Mesothelial cell of epicardium (in vitro differentiated cells): ENCODE data around the gene TLCD1. TPM values are rescaled to one million over a fixed set of nuclear protein-coding genes. Genes with fewer than 3 reads are reported as not detected.

Experiments
- DNase-seq, 2 experiments: peaks; one replicate each; pipeline ENCODE4 v3.0.0; 2021; ENCODE audit warnings: low spot score in 2 of 2; ENCODE audit not compliant: unreplicated experiment in 2 of 2
- H3K27ac Mint-ChIP-seq: 2 replicates; pipeline ENCODE4 v1.8.0; 2021; ENCODE audit warnings: mixed read lengths
- H3K27me3 Mint-ChIP-seq: 2 replicates; pipeline ENCODE4 v1.8.0; 2021; ENCODE audit warnings: low read depth, mixed read lengths
- H3K36me3 Mint-ChIP-seq: 2 replicates; pipeline ENCODE4 v1.8.0; 2021; ENCODE audit warnings: mixed read lengths
- H3K4me1 Mint-ChIP-seq: 2 replicates; pipeline ENCODE4 v1.8.0; 2021; ENCODE audit warnings: mixed read lengths
- H3K4me3 Mint-ChIP-seq: 2 replicates; pipeline ENCODE4 v1.8.0; 2021; ENCODE audit warnings: mild to moderate bottlenecking, moderate library complexity, mixed read lengths
- H3K9me3 Mint-ChIP-seq: 2 replicates; pipeline ENCODE4 v1.8.0; 2021; ENCODE audit warnings: mixed read lengths
- CTCF ChIP-seq: fragments of 200-600 bp; sonication (generic); IDR thresholded peaks from one replicate; pipeline ENCODE4 v1.5.0; 2021; ENCODE audit warnings: antibody characterized with exemption; ENCODE audit not compliant: unreplicated experiment
- total RNA-seq: library from RNA; stranded (reverse); gene quantifications from 3 replicates; pipeline ENCODE4 v1.2.1, GENCODE V29; 2021

TLCD1 gene
- total RNA-seq, 1 donor from 2014 or later: 2.3 TPM

DNA sequence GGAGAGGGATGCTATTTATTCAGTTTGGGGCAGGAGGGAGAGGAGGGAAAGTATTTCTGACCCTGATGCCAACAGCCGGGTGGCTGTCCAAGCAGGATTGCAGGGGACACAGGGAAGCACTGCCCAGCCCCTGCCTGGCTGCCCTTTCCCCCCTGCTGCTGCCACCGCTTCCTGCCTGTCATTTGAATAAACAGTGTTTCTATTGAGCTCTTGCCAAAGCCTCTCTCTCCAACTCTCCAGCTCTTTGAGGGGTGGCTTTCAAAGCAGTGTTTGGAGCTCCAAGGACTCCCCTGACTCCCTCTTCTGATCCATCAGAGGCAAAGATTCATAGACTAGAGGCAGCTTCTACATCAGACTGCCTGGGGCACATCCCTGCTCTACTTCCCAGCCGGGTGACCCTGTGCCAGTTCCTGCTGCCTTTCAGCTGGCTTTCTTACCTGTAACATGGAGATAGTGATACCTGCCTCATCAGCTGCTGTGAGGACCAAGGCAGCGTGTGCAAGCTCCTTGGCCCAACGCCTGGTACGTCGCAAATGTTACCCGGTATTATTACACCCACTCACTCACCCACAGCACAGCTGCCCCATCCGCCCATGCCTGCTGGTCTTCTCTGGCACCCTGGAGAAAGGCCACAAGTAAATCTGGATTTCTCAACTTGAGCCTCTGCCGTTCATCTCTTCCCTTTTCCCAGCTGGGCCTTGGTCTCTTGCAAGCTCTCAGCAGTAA lies 23.8 kb downstream of the TLCD1 start:
- DNase-seq: no peak
- Mint-ChIP-seq H3K36me3 (peaks cover 36% of the 10 kb centered on the region), H3K4me1 (no peaks in the 10 kb centered on the region), H3K27ac (no peak overlapping the region), H3K27me3 (no peaks in the 10 kb centered on the region), H3K4me3 (no peak overlapping the region), H3K9me3 (no peaks in the 10 kb centered on the region)
- no peak for TF ChIP-seq CTCF

DNA sequence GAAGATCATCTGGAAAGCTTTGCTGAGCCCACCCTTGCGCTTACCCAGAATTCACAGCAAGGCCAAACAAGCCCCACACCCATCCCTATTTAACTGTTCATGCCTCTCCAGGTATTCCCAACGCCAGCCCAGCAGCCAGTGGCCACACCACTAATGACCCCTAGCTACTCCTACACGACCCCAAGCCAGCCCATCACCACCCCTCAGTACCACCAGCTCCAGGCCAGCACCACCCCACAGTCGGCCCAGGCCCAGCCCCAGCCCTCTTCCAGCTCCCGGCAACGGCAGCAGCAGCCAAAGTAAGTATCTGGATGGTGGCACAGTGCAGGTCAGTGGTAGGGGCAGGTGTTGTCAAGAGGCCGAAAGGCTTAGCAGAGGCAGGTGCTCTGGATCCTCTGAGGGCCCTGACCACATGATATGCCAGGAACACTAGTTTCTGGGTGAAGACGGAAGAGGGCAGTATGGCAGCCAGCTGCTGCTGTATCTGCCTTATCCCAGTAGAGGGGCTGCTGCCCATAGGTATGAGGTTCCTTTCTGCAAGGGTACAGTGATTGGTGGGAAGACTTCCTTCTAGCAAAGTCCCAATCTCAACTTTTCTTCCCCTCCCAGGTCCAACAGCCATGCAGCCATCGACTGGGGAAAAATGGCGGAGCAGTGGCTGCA lies 25.1 kb downstream of the TLCD1 start:
- no peaks in the 10 kb centered on the region for H3K9me3 Mint-ChIP-seq
- H3K4me1 Mint-ChIP-seq: no peaks in the 10 kb centered on the region
- no peak for DNase-seq
- peaks cover 41% of the 10 kb centered on the region for H3K36me3 Mint-ChIP-seq
- H3K4me3 Mint-ChIP-seq: no peak overlapping the region
- H3K27ac Mint-ChIP-seq: no peak overlapping the region
- no peak for TF ChIP-seq CTCF
- no peaks in the 10 kb centered on the region for H3K27me3 Mint-ChIP-seq

- H3K27me3 Mint-ChIP-seq: no peaks in the 10 kb centered on the region
- H3K36me3 Mint-ChIP-seq: peaks cover 42% of the 10 kb centered on the region
- no peak for DNase-seq
- H3K4me3 Mint-ChIP-seq: no peak overlapping the region
- no peak overlapping the region for H3K27ac Mint-ChIP-seq
- no peaks in the 10 kb centered on the region for H3K9me3 Mint-ChIP-seq
- TF ChIP-seq CTCF: no peak
- H3K4me1 Mint-ChIP-seq: no peaks in the 10 kb centered on the region
Measured at GRCh38 chr17:28700278-28700677, 25.8 kb downstream of the TLCD1 start.

- Mint-ChIP-seq H3K4me3 (no peak overlapping the region), H3K27me3 (no peaks in the 10 kb centered on the region), H3K4me1 (no peaks in the 10 kb centered on the region), H3K36me3 (peaks cover 50% of the 10 kb centered on the region), H3K27ac (no peak overlapping the region), H3K9me3 (no peaks in the 10 kb centered on the region)
- no peak for TF ChIP-seq CTCF
- DNase-seq: no peak
Measured at GRCh38 chr17:28698253-28698941, 27.6 kb downstream of the TLCD1 start.

DNA sequence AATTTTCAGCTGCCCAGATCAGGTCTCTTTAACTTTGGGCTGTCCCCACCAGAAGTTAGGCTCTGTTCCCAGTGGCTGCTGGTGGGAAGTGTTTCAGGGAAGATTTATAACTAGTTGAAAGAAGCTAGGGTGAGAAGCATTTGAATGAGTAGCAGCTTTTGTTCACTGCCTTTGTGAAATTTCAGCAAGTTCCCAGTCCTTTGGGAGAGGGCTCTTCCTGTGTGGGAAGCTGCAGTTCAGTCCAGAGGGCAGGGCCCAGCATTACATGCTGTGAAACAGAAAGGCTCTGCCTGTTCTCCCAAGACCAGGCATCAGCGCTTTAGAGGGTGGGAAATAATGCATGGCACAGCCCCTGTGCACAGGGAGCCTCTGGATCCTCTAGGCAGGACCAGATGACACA lies 32.2 kb downstream of the TLCD1 start:
- H3K36me3 Mint-ChIP-seq: peaks cover 48% of the 10 kb centered on the region
- TF ChIP-seq CTCF: no peak
- no peaks in the 10 kb centered on the region for H3K27me3 Mint-ChIP-seq
- no peak for DNase-seq
- no peak overlapping the region for H3K4me3 Mint-ChIP-seq
- H3K4me1 Mint-ChIP-seq: no peaks in the 10 kb centered on the region
- H3K9me3 Mint-ChIP-seq: no peaks in the 10 kb centered on the region
- no peak overlapping the region for H3K27ac Mint-ChIP-seq
